HEK293 (cell line): ENCODE results near the gene HSPB6.

Source experiments
- CTCF ChIA-PET: fragments of 350-600 bp; formaldehyde crosslinking; extraction: SDS; loops from one replicate; lab custom pipeline; 2021; ENCODE audit warnings: antibody characterized with exemption; lab: Yijun Ruan, JAX
- POLR2A ChIA-PET: fragments of 300-600 bp; formaldehyde crosslinking; extraction: SDS; loops from one replicate; lab custom pipeline; 2020; ENCODE audit warnings: antibody characterized with exemption, inconsistent platforms; lab: Yijun Ruan, JAX
- H3K27ac ChIP-seq: fragments of 200-500 bp; sonication (Bioruptor generic); 2 replicates; pipeline ENCODE4 v1.5.1; 2014; ENCODE audit warnings: low read depth, low read length, control low read depth, inconsistent platforms; ENCODE audit errors: extremely low read depth
- H3K36me3 ChIP-seq, 2 experiments: fragments of 200-500 bp in 1 of 2; sonication (Bioruptor generic) in 1 of 2; 1 replicate in 1 of 2; 2 replicates in 1 of 2; pipeline ENCODE4 v1.5.1; 2014 to 2017; ENCODE audit warnings: inconsistent platforms in 2 of 2, low read length in 2 of 2; ENCODE audit not compliant: control insufficient read depth in 2 of 2, insufficient read depth in 1 of 2
- H3K4me1 ChIP-seq: fragments of 200-500 bp; sonication (Bioruptor generic); 2 replicates; pipeline ENCODE4 v1.5.1; 2014; ENCODE audit warnings: mild to moderate bottlenecking, low read length, inconsistent platforms; ENCODE audit not compliant: control insufficient read depth, insufficient read depth
- H3K4me3 ChIP-seq: 2 replicates; pipeline ENCODE4 v1.5.1; 2011; ENCODE audit warnings: low read depth, mild to moderate bottlenecking, control low read depth, low read length, moderate library complexity
- H3K9me3 ChIP-seq: fragments of 200-500 bp; sonication (Bioruptor generic); 2 replicates; pipeline ENCODE4 v1.5.1; 2014; ENCODE audit warnings: low read depth, low read length, inconsistent platforms; ENCODE audit not compliant: control insufficient read depth, insufficient read depth
- BCL11A ChIP-seq: fragments of 450-650 bp; formaldehyde crosslinking; IDR thresholded peaks from 2 replicates; pipeline ENCODE4 v1.5.1; 2016; ENCODE audit warnings: low read depth, missing biosample characterization, missing genetic modification characterization
- GFI1B ChIP-seq: fragments of 450-650 bp; formaldehyde crosslinking; IDR thresholded peaks from 2 replicates; pipeline ENCODE4 v1.5.1; 2016; ENCODE audit warnings: missing biosample characterization, missing genetic modification characterization
- HOXA7 ChIP-seq: sonication (generic); formaldehyde crosslinking; IDR thresholded peaks from 2 replicates; pipeline ENCODE4 v1.8.1; 2022; ENCODE audit warnings: missing genetic modification reagents, borderline replicate concordance
- HOXD13 ChIP-seq: sonication (generic); formaldehyde crosslinking; IDR thresholded peaks from 2 replicates; pipeline ENCODE4 v1.8.0; 2022; ENCODE audit warnings: missing genetic modification reagents, borderline replicate concordance
- KLF7 ChIP-seq: fragments of 450-650 bp; formaldehyde crosslinking; IDR thresholded peaks from 2 replicates; pipeline ENCODE4 v1.5.1; 2016; ENCODE audit warnings: missing biosample characterization, missing genetic modification characterization, borderline replicate concordance
- KLF9 ChIP-seq: fragments of 450-650 bp; formaldehyde crosslinking; IDR thresholded peaks from 2 replicates; pipeline ENCODE4 v1.5.1; 2016; ENCODE audit warnings: missing biosample characterization, missing genetic modification characterization, low read depth
- MEIS1 ChIP-seq: sonication (generic); formaldehyde crosslinking; IDR thresholded peaks from 2 replicates; pipeline ENCODE4 v1.8.1; 2022; ENCODE audit warnings: missing genetic modification reagents, mild to moderate bottlenecking, borderline replicate concordance
- ZBTB48 ChIP-seq: fragments of 450-650 bp; formaldehyde crosslinking; IDR thresholded peaks from 2 replicates; pipeline ENCODE4 v1.5.1; 2016; ENCODE audit warnings: missing biosample characterization, missing genetic modification characterization
- ZFP69B ChIP-seq: fragments of 450-650 bp; formaldehyde crosslinking; IDR thresholded peaks from 2 replicates; pipeline ENCODE4 v1.5.1; 2016; ENCODE audit warnings: missing biosample characterization, missing genetic modification characterization
- ZNF146 ChIP-seq: fragments of 450-650 bp; formaldehyde crosslinking; IDR thresholded peaks from 2 replicates; pipeline ENCODE4 v1.5.1; 2016; ENCODE audit warnings: missing biosample characterization, missing genetic modification characterization
- ZNF155 ChIP-seq: fragments of 450-650 bp; formaldehyde crosslinking; IDR thresholded peaks from 2 replicates; pipeline ENCODE4 v1.5.1; 2016; ENCODE audit warnings: missing biosample characterization, missing genetic modification characterization
- ZNF169 ChIP-seq: fragments of 450-650 bp; formaldehyde crosslinking; IDR thresholded peaks from 2 replicates; pipeline ENCODE4 v1.5.1; 2016; ENCODE audit warnings: missing biosample characterization, missing genetic modification characterization
- ZNF221 ChIP-seq: fragments of 450-650 bp; formaldehyde crosslinking; IDR thresholded peaks from 2 replicates; pipeline ENCODE4 v1.5.1; 2017; ENCODE audit warnings: missing biosample characterization, missing genetic modification characterization, borderline replicate concordance
- ZNF324 ChIP-seq: fragments of 450-650 bp; formaldehyde crosslinking; IDR thresholded peaks from 2 replicates; pipeline ENCODE4 v1.5.1; 2016; ENCODE audit warnings: missing biosample characterization, missing genetic modification characterization
- ZNF350 ChIP-seq: fragments of 450-650 bp; formaldehyde crosslinking; IDR thresholded peaks from 2 replicates; pipeline ENCODE4 v1.5.0; 2017; ENCODE audit warnings: missing biosample characterization, mild to moderate bottlenecking, missing genetic modification characterization
- ZNF433 ChIP-seq: fragments of 450-650 bp; formaldehyde crosslinking; IDR thresholded peaks from 2 replicates; pipeline ENCODE4 v1.5.1; 2016; ENCODE audit warnings: missing biosample characterization, missing genetic modification characterization, low read depth
- ZNF521 ChIP-seq: fragments of 450-650 bp; formaldehyde crosslinking; IDR thresholded peaks from 2 replicates; pipeline ENCODE4 v1.5.1; 2017; ENCODE audit warnings: missing biosample characterization, mild to moderate bottlenecking, missing genetic modification characterization
- ZNF529 ChIP-seq: fragments of 450-650 bp; formaldehyde crosslinking; IDR thresholded peaks from 2 replicates; pipeline ENCODE4 v1.5.1; 2017; ENCODE audit warnings: missing genetic modification characterization, missing biosample characterization; ENCODE audit not compliant: insufficient replicate concordance
- ZNF530 ChIP-seq: fragments of 450-650 bp; formaldehyde crosslinking; IDR thresholded peaks from 2 replicates; pipeline ENCODE4 v1.5.1; 2016; ENCODE audit warnings: low read depth, missing biosample characterization, missing genetic modification characterization
- ZNF558 ChIP-seq: fragments of 450-650 bp; formaldehyde crosslinking; IDR thresholded peaks from 2 replicates; pipeline ENCODE4 v1.5.1; 2016; ENCODE audit warnings: missing biosample characterization, missing genetic modification characterization
- ZNF600 ChIP-seq: fragments of 450-650 bp; formaldehyde crosslinking; IDR thresholded peaks from 2 replicates; pipeline ENCODE4 v1.5.1; 2016; ENCODE audit warnings: missing biosample characterization, missing genetic modification characterization
- ZNF610 ChIP-seq: fragments of 450-650 bp; formaldehyde crosslinking; IDR thresholded peaks from 2 replicates; pipeline ENCODE4 v1.5.1; 2016; ENCODE audit warnings: missing biosample characterization, missing genetic modification characterization, borderline replicate concordance
- ZNF623 ChIP-seq: fragments of 450-650 bp; formaldehyde crosslinking; IDR thresholded peaks from 2 replicates; pipeline ENCODE4 v1.5.1; 2016; ENCODE audit warnings: missing biosample characterization, missing genetic modification characterization
- ZNF624 ChIP-seq: fragments of 450-650 bp; formaldehyde crosslinking; IDR thresholded peaks from 2 replicates; pipeline ENCODE4 v1.5.1; 2017; ENCODE audit warnings: missing biosample characterization, missing genetic modification characterization
- ZNF664 ChIP-seq: fragments of 450-650 bp; formaldehyde crosslinking; IDR thresholded peaks from 2 replicates; pipeline ENCODE4 v1.5.1; 2016; ENCODE audit warnings: missing biosample characterization, missing genetic modification characterization
- ZNF701 ChIP-seq: fragments of 450-650 bp; formaldehyde crosslinking; IDR thresholded peaks from 2 replicates; pipeline ENCODE4 v1.5.1; 2016; ENCODE audit warnings: missing biosample characterization, missing genetic modification characterization
- TF ChIP-seq, protein P1 (sequence below): fragments of 450-650 bp; formaldehyde crosslinking; IDR thresholded peaks from 2 replicates; pipeline ENCODE4 v1.5.1; 2016; ENCODE audit warnings: missing biosample characterization, missing genetic modification characterization
- TF ChIP-seq, protein P2 (sequence below): fragments of 450-650 bp; formaldehyde crosslinking; IDR thresholded peaks from 2 replicates; pipeline ENCODE4 v1.5.1; 2016; ENCODE audit warnings: missing biosample characterization, missing genetic modification characterization
- TF ChIP-seq, protein P3 (sequence below): fragments of 450-650 bp; formaldehyde crosslinking; IDR thresholded peaks from 2 replicates; pipeline ENCODE4 v1.5.1; 2016; ENCODE audit warnings: missing biosample characterization, missing genetic modification characterization

The HSPB6 gene

DNA sequence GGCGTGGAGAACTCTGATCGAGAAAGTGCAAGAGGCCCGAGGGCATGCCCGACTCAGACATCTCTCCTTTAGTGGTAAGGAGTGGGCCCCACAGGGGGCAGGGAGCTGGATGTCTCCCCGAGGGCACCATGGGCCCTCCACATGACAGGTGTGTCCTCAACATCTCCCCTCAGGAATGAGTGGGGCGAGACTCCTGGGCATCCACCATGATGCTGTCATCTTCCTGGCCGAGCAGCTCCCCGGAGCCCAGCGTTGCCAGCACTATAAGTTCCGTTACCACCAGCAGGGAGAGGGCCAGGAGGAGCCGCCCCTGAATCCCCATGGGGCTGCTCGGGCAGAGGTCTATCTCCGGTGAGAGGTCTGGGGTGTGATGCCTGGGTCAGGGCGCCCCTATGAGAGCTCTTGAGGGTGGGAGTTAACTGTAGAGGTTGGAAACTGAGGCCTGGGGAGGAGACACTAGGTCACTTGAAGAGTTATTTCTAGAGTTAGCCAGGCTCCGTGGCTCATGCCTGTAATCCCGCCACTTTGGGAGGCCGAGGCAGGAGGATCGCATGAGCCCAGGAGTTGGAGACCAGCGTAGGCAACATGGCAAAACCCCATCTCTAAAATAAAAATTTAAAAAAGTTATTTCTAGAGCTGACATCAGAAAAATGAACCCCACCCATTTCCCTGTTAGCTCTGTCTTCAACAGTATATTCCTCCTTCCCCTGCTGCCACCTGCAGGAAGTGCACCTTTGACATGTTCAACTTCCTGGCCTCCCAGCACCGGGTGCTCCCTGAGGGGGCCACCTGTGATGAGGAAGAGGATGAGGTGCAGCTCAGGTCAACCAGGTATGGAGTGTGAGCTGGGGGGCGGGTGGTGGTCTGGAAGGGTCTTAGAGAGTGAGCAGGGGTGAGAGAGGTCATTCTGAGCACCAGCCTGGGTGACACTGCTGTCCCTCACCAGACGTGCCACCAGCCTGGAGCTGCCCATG, 19.6 kb downstream of the HSPB6 start (continued):
- TF ChIP-seq, protein P1, sequence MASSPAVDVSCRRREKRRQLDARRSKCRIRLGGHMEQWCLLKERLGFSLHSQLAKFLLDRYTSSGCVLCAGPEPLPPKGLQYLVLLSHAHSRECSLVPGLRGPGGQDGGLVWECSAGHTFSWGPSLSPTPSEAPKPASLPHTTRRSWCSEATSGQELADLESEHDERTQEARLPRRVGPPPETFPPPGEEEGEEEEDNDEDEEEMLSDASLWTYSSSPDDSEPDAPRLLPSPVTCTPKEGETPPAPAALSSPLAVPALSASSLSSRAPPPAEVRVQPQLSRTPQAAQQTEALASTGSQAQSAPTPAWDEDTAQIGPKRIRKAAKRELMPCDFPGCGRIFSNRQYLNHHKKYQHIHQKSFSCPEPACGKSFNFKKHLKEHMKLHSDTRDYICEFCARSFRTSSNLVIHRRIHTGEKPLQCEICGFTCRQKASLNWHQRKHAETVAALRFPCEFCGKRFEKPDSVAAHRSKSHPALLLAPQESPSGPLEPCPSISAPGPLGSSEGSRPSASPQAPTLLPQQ (tag by site-specific recombination), result peak; percentile 84
- TF ChIP-seq ZNF529 (tag by site-specific recombination) (no peak), ZFP69B (tag by site-specific recombination) (peak; percentile 82; the same call in 1 of the 2 replicates), ZNF624 (no peak), MEIS1 (no peak), ZNF530 (no peak), ZNF600 (tag by site-specific recombination) (peak; percentile 23; the same call in 1 of the 2 replicates), HOXA7 (CRISPR knock-in tag) (no peak), HOXD13 (CRISPR knock-in tag) (no peak), ZNF169 (tag by site-specific recombination) (no peak), KLF9 (tag by site-specific recombination) (no peak), ZNF610 (no peak), ZNF350 (no peak), ZNF664 (tag by site-specific recombination) (no peak)
- TF ChIP-seq, protein P2, sequence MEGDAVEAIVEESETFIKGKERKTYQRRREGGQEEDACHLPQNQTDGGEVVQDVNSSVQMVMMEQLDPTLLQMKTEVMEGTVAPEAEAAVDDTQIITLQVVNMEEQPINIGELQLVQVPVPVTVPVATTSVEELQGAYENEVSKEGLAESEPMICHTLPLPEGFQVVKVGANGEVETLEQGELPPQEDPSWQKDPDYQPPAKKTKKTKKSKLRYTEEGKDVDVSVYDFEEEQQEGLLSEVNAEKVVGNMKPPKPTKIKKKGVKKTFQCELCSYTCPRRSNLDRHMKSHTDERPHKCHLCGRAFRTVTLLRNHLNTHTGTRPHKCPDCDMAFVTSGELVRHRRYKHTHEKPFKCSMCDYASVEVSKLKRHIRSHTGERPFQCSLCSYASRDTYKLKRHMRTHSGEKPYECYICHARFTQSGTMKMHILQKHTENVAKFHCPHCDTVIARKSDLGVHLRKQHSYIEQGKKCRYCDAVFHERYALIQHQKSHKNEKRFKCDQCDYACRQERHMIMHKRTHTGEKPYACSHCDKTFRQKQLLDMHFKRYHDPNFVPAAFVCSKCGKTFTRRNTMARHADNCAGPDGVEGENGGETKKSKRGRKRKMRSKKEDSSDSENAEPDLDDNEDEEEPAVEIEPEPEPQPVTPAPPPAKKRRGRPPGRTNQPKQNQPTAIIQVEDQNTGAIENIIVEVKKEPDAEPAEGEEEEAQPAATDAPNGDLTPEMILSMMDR (tag by site-specific recombination), result peak; percentile 30; the same call in 1 of the 2 replicates

DNA sequence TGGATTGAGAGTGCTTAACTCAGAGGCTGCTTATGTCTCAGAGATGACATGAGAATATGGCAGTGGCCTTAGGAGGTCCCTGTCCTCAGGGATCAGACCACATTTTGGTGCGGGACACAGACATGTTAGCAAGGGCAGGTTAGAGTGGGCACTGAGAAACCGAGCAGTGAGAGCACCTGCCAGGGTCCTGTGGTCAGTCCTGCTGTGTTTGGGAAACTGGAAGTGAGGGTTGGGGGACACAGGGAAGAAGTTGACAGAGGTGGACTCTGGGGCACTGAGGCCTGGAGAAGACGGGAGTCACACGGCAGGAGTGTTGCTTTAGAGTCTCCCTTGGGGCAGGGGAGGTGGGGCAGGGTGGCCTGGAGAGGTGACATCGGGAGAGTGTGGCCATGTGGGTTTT, 21.9 kb downstream of the HSPB6 start:
- Histone ChIP-seq H3K9me3 (no peaks in the 10 kb centered on the region), H3K27ac (0 out of 2 replicates have a peak overlapping the region, but pooled peaks have one; percentile 5), H3K4me3 (no peak overlapping the region), H3K4me1 (peaks cover 1% of the 10 kb centered on the region), H3K36me3 (peaks cover 89 to 93% of the 10 kb centered on the region in 2 experiments)
- TF ChIP-seq ZNF623 (tag by site-specific recombination) (peak; percentile 82), ZNF324 (tag by site-specific recombination) (no peak)
- POLR2A ChIA-PET, result interaction anchor here (3.2 to 7.7 kb wide), 3 partner anchors 9 to 13 kb away, joined by 12 to 204 read pairs (median 28); partner anchors contain the start of genes LIN37, PSENEN and U2AF1L4
- CTCF ChIA-PET, result interaction anchor here (0.6 kb wide), 1 partner anchor 38 kb away, joined by 3 read pairs; no protein-coding TSS in a partner anchor

DNA sequence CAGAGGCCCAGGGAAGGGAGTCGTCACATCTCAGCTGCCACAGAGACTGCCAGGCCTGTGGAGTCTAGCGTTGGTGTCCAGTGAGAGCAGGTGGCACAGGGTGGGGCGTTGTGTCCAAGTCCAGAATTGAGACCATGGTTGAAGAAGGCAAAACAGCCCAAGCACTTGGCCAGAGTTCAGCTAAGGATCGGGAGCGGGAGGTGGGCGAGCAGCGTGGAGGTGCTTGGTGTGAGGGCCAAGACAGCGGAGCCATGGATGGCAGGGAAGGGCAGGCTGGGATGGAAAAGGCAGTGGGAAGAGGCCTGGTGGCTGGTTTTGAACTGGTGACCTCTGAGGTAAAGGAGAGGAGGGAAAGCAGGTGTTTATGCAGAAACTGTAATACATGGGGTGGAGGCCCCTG, 22.6 kb downstream of the HSPB6 start:
- Histone ChIP-seq H3K36me3 (peaks cover 95% of the 10 kb centered on the region in 2 experiments), H3K27ac (peak overlapping the region; percentile 5; the same call in 1 of the 2 replicates), H3K9me3 (no peaks in the 10 kb centered on the region), H3K4me3 (no peak overlapping the region), H3K4me1 (no peaks in the 10 kb centered on the region)
- ChIA-PET CTCF (interaction anchor here (0.5 to 0.6 kb wide), 2 partner anchors 39 to 40 kb away, joined by 3 to 6 read pairs; no protein-coding TSS in a partner anchor), POLR2A (interaction anchor here (3.2 to 7.7 kb wide), 3 partner anchors 8 to 14 kb away, joined by 12 to 204 read pairs (median 28); partner anchors contain the start of genes LIN37, PSENEN and U2AF1L4)
- TF ChIP-seq KLF7 (tag by site-specific recombination), result no peak
- no peak for TF ChIP-seq ZNF433 (tag by site-specific recombination)
- no peak for TF ChIP-seq ZNF558 (tag by site-specific recombination)
- 0 out of 2 replicates have a peak, but pooled peaks have one; percentile 50 for TF ChIP-seq BCL11A (tag by site-specific recombination)
- TF ChIP-seq, protein P3, sequence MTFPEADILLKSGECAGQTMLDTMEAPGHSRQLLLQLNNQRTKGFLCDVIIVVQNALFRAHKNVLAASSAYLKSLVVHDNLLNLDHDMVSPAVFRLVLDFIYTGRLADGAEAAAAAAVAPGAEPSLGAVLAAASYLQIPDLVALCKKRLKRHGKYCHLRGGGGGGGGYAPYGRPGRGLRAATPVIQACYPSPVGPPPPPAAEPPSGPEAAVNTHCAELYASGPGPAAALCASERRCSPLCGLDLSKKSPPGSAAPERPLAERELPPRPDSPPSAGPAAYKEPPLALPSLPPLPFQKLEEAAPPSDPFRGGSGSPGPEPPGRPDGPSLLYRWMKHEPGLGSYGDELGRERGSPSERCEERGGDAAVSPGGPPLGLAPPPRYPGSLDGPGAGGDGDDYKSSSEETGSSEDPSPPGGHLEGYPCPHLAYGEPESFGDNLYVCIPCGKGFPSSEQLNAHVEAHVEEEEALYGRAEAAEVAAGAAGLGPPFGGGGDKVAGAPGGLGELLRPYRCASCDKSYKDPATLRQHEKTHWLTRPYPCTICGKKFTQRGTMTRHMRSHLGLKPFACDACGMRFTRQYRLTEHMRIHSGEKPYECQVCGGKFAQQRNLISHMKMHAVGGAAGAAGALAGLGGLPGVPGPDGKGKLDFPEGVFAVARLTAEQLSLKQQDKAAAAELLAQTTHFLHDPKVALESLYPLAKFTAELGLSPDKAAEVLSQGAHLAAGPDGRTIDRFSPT (tag by site-specific recombination), result 0 out of 2 replicates have a peak, but pooled peaks have one; percentile 38
- no peak for TF ChIP-seq ZNF221 (tag by site-specific recombination)
- TF ChIP-seq ZNF146, result no peak
- TF ChIP-seq ZNF521 (tag by site-specific recombination), result no peak
- TF ChIP-seq GFI1B (tag by site-specific recombination), result no peak
- TF ChIP-seq ZNF155 (tag by site-specific recombination), result no peak
- TF ChIP-seq ZNF530, result no peak
- peak; percentile 34; the same call in 1 of the 2 replicates for TF ChIP-seq ZBTB48 (tag by site-specific recombination)
- TF ChIP-seq ZNF701 (tag by site-specific recombination), result no peak
